ENCODE measurements around the gene CELF4. TPM values are rescaled to one million over a fixed set of nuclear protein-coding genes. Genes with fewer than 3 reads are reported as not detected.

CELF4 gene
- total and polyA plus RNA-seq, 10 of the 15 experiments (the other 5 are each of a cell fraction or from before 2014, with no cell fraction given): 0.03 to 0.32 TPM; not detected in 8

DNA sequence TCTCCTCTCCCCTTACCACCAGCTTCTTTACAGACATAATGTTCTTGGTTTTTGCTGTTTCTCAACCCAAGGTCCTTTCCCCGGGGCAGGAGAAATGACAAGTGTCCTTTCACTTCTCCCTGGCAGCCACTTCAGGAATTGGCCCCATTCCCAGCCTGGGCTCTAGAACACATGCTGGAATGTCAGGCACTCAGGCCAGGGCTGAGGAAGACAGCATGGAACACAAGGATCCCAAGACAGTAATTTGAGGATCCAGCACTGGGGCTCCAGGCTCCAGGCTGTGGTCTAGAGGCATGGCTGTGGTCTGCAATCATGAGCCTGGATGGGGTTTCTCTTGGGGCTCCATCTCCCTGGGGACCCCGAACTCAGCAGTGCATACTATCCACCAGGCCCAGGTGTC, 201.4 kb downstream of the CELF4 start (continued):
- TF ChIP-seq, protein P1, sequence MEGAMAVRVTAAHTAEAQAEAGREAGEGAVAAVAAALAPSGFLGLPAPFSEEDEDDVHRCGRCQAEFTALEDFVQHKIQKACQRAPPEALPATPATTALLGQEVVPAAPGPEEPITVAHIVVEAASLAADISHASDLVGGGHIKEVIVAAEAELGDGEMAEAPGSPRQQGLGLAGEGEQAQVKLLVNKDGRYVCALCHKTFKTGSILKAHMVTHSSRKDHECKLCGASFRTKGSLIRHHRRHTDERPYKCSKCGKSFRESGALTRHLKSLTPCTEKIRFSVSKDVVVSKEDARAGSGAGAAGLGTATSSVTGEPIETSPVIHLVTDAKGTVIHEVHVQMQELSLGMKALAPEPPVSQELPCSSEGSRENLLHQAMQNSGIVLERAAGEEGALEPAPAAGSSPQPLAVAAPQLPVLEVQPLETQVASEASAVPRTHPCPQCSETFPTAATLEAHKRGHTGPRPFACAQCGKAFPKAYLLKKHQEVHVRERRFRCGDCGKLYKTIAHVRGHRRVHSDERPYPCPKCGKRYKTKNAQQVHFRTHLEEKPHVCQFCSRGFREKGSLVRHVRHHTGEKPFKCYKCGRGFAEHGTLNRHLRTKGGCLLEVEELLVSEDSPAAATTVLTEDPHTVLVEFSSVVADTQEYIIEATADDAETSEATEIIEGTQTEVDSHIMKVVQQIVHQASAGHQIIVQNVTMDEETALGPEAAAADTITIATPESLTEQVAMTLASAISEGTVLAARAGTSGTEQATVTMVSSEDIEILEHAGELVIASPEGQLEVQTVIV (IDR thresholded peaks at IDR 0.05; ENCODE audit: borderline replicate concordance, partially characterized antibody): no peak

DNA sequence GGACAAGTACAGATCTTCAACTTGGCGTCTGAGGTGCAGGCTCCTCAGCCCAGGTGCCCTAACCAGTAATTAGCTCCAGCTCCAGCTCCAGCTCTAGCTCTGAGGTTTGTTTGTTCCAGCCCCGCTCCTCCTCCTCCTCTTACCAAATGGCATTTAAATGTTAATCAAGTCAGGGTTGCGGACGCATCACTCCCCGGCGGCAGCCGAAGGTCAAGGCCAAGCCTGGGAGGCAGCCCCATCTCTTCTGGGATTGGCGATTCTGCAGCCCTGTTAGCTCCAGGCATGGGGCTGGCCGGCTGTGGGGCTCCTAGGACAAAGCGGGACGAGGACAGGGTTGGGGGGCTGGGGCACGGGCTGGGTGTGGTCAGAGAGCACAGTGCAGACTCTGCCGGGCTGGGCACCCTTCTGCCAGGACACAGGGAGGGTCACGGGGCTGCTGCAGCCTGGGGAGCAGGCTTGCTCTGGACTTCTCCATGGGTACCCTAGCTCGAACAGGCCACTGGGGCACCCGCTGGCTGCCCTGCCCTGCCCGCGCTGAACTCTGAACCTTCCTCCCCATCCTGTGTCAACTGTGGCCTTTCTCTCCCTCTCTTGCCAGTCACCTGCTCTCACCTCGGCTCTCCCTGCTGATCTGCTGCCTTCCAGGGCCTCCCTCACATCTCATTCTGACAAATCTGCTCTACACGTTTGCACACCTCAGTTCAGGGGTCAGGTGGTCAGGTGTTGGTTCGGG, 203.3 kb downstream of the CELF4 start:
- no peak overlapping the region for H2AFZ ChIP-seq (ENCODE audit: control insufficient read depth, low read depth, low read length)
- no peaks in the 10 kb centered on the region for H3K79me2 ChIP-seq (ENCODE audit: control insufficient read depth, insufficient read depth, low read length)
- intact Hi-C loops (cut with micrococcal nuclease; ENCODE audit: unreplicated experiment): loop anchor here (10.0 kb wide), 1 partner anchor 62 kb away; no protein-coding TSS in a partner anchor
- BruUV-seq (replicated peaks): no TSS peak
- H3K4me1 ChIP-seq (ENCODE audit: control insufficient read depth, insufficient read depth, low read length): no peaks in the 10 kb centered on the region
- DNase-seq (ENCODE audit: low read depth, low spot score): no peak
- ChIA-PET POLR2A (no interaction called here), CTCF (no interaction called here), RAD21 (ENCODE audit: unreplicated experiment) (no interaction called here), SMC1A (ENCODE audit: uncharacterized antibody, unreplicated experiment) (no interaction called here)
- H3K9ac ChIP-seq (ENCODE audit: control insufficient read depth, insufficient read depth, low read length): no peak overlapping the region
- peaks cover 3 to 13% of the 10 kb centered on the region in 2 experiments for H3K27me3 ChIP-seq (replicated peaks in 1 of 2; ENCODE audit: control insufficient read depth in 2 of 2, insufficient read depth in 2 of 2, low read length in 1 of 2)
- WGBS (ENCODE audit: insufficient coverage, insufficient replicate concordance, low lambda C conversion rate, missing lambda C conversion rate): 36% methylated on average over 20 of the region's 21 CpGs
- no peak overlapping the region for H3K4me3 ChIP-seq
- H3K9me3 ChIP-seq (replicated peaks; ENCODE audit: control insufficient read depth, insufficient read depth, low read length): no peaks in the 10 kb centered on the region
- no peaks in the 10 kb centered on the region for H3K36me3 ChIP-seq (ENCODE audit: control insufficient read depth in 2 of 2, insufficient read depth in 2 of 2, low read length in 1 of 2)
- H3K27ac ChIP-seq (ENCODE audit: control insufficient read depth, insufficient read depth): no peak overlapping the region
- no peak for ATAC-seq
- no peak overlapping the region for H3K4me2 ChIP-seq (ENCODE audit: control insufficient read depth, insufficient read depth)
- no peak for FAIRE-seq
- in situ Hi-C loops (cut with MboI): no loop called here
- no peaks in the 10 kb centered on the region for H4K20me1 ChIP-seq (ENCODE audit: control insufficient read depth, insufficient read depth)
- TF ChIP-seq HDGF (IDR thresholded peaks at IDR 0.05): no peak
- TF ChIP-seq, protein P2, sequence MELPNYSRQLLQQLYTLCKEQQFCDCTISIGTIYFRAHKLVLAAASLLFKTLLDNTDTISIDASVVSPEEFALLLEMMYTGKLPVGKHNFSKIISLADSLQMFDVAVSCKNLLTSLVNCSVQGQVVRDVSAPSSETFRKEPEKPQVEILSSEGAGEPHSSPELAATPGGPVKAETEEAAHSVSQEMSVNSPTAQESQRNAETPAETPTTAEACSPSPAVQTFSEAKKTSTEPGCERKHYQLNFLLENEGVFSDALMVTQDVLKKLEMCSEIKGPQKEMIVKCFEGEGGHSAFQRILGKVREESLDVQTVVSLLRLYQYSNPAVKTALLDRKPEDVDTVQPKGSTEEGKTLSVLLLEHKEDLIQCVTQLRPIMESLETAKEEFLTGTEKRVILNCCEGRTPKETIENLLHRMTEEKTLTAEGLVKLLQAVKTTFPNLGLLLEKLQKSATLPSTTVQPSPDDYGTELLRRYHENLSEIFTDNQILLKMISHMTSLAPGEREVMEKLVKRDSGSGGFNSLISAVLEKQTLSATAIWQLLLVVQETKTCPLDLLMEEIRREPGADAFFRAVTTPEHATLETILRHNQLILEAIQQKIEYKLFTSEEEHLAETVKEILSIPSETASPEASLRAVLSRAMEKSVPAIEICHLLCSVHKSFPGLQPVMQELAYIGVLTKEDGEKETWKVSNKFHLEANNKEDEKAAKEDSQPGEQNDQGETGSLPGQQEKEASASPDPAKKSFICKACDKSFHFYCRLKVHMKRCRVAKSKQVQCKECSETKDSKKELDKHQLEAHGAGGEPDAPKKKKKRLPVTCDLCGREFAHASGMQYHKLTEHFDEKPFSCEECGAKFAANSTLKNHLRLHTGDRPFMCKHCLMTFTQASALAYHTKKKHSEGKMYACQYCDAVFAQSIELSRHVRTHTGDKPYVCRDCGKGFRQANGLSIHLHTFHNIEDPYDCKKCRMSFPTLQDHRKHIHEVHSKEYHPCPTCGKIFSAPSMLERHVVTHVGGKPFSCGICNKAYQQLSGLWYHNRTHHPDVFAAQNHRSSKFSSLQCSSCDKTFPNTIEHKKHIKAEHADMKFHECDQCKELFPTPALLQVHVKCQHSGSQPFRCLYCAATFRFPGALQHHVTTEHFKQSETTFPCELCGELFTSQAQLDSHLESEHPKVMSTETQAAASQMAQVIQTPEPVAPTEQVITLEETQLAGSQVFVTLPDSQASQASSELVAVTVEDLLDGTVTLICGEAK (IDR thresholded peaks at IDR 0.05; ENCODE audit: borderline replicate concordance): no peak
- TF ChIP-seq FOS (IDR thresholded peaks at IDR 0.05; ENCODE audit: borderline replicate concordance, extremely low read depth, insufficient read length): no peak
- no peak for TF ChIP-seq BRCA1 (IDR thresholded peaks at IDR 0.05; ENCODE audit: low read depth, low read length)
- TF ChIP-seq, protein P3, sequence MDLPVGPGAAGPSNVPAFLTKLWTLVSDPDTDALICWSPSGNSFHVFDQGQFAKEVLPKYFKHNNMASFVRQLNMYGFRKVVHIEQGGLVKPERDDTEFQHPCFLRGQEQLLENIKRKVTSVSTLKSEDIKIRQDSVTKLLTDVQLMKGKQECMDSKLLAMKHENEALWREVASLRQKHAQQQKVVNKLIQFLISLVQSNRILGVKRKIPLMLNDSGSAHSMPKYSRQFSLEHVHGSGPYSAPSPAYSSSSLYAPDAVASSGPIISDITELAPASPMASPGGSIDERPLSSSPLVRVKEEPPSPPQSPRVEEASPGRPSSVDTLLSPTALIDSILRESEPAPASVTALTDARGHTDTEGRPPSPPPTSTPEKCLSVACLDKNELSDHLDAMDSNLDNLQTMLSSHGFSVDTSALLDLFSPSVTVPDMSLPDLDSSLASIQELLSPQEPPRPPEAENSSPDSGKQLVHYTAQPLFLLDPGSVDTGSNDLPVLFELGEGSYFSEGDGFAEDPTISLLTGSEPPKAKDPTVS (IDR thresholded peaks at IDR 0.05; ENCODE audit: low read depth, low read length): no peak
- no peak for TF ChIP-seq DPF2 (IDR thresholded peaks at IDR 0.05)
- no peak for TF ChIP-seq YBX1 (IDR thresholded peaks at IDR 0.05)
- TF ChIP-seq CHD4 (IDR thresholded peaks at IDR 0.05): no peak
- no peak for TF ChIP-seq BMI1 (IDR thresholded peaks at IDR 0.05; ENCODE audit: borderline replicate concordance)
- TF ChIP-seq, protein P1 (IDR thresholded peaks at IDR 0.05; ENCODE audit: borderline replicate concordance, partially characterized antibody): no peak
- no peak for TF ChIP-seq IKZF2 (IDR thresholded peaks at IDR 0.05)

All from GM12878 (cell line).